ENCODE data around the gene TLCD3A. TPM values are rescaled to one million over a fixed set of nuclear protein-coding genes. Genes with fewer than 3 reads are reported as not detected.
A peak's percentile ranks its signal among the peaks of the same experiment; 100 is the strongest.

TLCD3A gene
- total RNA-seq, 1 donor from 2014 or later, result 10.2 TPM

DNA sequence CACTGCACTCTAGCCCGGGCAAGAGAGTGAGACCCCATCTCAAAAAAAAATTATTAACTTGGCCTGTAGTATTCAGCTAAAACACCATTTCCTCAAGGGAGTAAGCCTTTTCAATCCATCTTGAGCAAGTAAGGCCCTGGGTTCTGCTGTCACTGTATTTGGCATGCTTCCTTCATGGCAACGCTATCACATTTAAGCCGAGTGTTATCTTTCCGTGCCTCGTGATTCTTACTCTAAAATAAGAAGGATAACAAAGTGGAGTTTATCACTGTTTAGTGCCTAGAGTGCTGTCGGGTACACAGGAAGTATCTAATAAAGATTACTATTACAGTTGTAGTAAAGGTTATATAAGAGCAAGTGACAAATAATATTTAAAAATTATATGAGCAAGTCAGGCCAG, 26.5 kb upstream of the TLCD3A start:
- DNase-seq (ENCODE audit: low read depth), result no peak

DNA sequence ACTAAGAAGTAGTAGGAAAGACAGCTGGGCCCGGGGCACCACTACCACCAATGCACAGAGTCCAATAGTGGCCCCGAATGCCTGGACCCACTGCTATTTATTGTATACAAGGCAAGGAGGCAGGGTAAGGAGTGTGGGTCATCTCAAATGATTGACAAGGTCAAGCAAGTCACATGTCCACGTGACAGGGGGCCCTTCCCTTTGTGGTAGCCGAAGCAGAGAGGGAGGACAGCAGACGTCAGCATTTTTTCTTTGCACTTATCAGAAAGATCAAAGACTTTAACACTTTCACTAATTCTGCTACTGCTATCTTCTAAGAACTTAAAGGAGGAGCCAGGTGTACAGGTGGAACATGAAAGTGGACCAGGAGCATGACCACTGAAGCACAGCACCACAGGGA, 24.3 kb upstream of the TLCD3A start:
- no peak for DNase-seq (ENCODE audit: low read depth)

DNA sequence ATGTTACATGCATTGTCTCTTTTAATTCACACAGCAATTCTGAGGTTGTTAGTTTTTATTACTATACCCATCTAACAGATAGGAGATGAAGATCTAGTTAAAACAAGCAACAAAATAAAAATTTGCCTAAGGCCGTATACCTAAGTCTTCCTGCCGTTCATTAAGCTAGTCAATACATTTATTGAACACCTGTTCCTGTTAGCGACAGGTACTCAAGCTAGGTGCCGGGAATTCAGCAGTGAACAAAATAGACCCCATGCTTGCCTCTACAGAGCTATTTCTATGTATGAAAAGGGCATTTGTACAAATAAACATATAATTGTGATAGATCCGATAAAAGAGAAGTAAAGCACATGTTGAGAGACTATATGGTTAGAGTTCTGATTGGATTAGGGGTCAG, 14.3 kb upstream of the TLCD3A start:
- no peak for DNase-seq (ENCODE audit: low read depth)

DNA sequence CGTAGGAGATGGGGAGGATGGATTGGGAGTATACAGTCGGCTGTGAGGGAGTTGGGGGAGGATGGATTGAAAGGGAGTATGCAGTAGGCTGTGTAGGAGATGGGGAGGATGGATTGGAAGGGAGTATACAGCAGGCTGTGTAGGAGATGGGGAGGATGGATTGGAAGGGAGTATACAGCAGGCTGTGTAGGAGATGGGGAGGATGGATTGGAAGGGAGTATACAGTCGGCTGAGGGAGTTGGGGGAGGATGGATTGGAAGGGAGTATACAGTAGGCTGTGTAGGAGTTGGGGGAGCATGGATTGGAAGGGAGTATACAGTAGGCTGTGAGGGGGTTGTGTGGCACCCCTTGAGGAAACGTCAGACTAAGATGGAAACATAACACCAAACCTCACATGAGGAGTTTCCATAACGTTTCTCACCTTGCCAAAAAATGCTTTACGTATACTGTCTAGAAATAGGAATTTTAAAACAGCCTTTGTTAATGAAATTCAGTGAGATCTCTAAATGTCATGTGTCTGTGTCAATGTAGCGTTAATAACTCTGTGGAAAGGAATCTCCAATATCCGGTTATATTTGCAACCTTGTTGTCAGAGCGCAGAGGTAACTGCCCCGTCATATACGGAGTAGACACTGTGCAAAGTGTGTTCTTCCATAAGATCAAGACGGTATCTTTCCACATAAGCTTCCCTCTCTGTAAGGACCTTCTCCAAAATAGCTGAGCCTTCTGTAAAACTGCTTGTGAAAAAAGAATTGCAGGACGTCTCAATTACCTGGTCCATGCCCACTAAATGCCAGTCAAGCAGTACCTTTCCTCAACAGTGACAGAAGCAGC, 11.5 kb upstream of the TLCD3A start:
- no peak for DNase-seq (ENCODE audit: low read depth)

DNA sequence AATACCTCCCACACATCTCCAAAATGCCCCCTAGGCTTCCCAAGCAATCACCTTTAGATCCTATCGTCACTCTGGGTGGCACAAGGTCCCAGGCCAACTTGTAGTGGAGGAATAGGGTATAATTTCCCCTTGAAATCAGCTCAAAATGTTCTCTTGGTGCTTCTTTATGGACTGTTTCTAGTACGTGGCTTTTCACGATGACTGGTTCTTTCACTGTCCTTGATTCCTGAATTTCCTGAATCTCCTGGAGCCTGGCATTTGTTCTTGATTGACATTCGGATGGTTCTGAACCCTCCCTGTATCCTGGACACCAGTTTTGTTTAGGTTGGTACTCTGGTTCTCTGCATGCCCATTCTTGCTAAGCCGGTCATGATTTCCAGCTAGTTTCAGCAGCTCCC, 10.9 kb upstream of the TLCD3A start:
- DNase-seq (ENCODE audit: low read depth), result no peak

DNA sequence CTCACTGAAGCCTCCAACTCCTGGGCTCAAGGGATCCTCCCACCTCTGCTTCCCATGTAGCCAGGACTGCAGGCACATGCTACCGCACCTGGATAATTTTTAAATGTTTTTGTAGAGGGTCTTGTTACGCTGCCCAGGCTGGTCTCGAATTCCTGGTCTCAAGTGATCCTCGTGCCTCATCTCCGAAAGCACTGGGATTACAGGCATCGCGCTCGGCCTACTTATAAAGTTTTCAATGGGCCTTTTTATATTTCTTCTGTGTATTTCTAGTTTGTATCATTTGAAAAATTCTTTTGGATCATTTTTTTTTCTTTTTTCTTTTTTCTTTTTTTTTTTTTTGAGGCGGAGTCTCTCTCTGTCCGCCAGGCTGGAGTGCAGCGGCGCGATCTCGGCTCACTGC, 7.3 kb upstream of the TLCD3A start:
- no peak for DNase-seq (ENCODE audit: low read depth)

DNA sequence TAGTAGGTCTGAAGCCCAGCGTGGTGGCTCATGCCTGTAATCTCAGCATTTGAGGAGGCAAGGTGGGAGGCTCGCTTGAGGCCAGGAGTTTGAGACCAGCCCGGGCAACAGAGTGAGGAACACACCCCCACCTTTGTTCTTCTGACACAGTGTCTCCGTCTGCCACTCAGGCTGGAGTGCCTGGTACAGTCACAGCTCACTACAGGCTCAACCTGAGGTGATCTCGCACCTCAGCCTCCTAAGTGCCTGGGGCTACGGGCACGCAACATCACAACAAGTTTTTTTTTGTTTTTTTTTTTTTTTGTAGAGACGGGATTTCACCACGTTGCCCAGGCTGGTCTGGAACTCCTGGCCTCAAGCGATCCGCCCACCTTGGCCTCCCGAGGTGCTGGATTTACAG, 6.7 kb upstream of the TLCD3A start:
- no peak for DNase-seq (ENCODE audit: low read depth)

DNA sequence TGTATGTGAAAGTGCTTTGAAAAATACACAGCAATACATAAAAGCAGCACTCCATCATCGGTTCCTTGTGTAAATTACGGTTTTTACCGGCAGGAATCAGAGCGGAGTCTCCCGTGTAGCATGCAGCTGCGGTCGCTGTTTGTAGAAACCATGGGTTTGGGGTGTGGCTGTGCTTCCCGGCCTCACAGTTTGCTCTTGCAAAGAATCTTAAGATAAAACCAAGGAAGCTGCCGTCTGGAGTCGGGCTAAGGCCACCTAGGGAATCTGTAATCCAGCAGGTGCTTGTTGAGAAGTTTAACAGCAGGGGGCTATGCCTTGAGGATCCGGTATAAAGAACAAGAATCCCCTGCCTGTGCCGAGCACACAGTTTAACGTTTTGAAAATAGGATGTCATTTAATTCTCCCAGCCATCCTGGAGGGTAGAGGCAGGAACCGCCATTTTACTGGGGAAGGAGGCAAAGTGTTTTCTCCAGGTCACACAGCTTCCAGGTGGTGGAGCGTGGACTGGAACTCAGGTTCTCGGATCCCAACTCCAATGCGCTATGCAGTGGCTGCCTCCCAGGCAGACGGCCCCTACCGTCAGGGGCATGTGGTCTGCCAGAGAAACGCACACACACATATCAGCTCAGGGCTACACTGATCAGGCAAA, 6.0 kb upstream of the TLCD3A start:
- DNase-seq (ENCODE audit: low read depth), result no peak

DNA sequence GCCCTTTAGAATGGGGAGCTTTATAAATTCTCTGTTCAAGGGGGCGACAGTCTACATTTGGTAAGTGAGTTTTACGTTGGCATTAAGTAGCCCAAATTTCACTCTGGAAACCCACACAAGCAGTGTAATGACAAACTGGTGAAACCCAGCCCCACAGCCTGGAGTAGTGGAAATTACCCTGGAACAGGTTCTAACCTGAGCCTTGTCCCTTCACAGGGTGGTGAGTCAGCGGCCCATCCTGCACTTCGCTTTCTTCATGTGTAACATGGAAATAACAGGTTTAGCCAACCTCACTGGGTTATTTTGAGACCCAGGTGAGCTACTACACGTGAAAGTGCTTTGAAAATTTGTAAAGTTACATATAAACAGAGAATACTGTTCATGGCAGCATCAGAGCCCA, 3.5 kb upstream of the TLCD3A start:
- DNase-seq (ENCODE audit: low read depth), result no peak

DNA sequence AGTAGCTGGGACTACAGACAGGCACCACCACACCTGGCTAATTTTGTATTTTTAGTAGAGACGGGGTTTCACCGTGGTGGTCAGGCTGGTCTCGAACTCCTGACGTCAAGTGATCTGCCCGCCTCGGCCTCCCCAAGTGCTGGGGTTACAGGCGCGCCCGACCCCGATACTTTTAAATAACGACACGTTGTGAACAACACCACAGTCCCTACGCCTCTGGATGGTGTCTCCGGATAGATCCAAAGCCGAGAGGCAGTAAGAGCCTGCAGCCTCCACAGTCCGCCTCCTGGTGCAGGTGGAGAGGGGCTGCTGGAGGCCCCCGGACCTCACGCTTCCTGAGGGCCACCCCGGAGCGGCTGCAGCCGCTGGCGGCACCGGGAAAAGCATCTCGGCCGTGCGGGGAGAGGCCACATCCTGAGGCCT, 741 bp upstream of the TLCD3A start:
- DNase-seq (ENCODE audit: low read depth), result no peak

DNA sequence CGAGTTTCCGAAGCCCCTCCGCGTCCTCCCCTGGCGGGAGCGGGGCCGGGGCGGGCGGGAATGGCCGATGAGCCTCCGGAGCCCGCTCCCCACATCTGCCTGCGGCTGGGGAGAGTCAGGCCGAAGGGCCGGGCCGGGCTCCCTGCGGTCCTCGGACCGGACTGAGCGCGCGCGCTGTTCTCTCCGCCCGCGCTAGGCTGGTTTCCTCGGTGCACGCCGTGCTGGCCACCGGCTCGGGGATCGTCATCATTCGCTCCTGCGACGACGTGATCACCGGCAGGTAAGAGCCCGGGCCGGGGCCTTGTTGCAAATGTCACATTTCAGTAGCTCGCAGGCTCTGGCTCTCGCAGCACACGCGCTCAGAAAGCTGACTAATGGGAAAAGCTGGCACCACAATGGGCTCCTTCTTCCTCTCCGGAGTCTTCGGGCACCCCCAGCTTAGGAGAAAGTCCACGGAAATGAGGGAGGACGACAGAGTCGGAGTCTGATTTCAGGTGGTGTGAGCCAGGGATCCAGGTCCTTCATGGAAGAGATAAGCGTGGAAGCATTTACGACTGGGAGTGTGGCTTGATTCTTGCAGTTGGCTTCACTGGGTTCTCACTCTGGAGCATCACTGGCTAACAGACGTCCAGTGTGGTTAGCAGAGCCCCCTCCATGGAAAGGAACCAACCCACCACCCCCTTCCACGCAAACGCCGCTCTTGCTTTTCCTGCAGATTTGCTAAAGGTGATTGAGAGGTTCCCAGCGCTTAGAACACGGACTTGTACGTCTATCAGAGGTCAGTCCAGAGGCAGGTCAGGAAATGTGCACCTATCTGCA, 715 bp downstream of the TLCD3A start:
- DNase-seq (ENCODE audit: low read depth), result peak; percentile 32

DNA sequence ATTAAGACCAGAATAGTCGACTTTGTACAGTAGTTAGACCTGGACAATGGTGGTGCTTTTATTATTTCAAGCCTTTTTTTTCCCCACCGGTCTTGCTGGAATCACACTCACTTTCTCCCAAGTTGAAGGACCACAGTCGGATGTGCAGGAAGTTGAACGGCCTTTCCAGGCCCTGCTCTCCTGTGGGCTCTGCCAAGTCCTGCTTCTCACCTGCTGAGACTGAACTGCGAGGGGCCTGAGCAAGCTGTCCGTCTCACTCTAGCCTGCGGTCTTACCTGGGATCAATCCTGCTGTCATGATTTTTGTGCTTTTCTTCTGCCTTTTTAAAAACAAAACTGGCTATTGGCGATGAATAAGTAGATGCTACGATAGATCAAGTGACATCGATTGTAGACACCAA, 1.3 kb downstream of the TLCD3A start:
- DNase-seq (ENCODE audit: low read depth), result no peak

DNA sequence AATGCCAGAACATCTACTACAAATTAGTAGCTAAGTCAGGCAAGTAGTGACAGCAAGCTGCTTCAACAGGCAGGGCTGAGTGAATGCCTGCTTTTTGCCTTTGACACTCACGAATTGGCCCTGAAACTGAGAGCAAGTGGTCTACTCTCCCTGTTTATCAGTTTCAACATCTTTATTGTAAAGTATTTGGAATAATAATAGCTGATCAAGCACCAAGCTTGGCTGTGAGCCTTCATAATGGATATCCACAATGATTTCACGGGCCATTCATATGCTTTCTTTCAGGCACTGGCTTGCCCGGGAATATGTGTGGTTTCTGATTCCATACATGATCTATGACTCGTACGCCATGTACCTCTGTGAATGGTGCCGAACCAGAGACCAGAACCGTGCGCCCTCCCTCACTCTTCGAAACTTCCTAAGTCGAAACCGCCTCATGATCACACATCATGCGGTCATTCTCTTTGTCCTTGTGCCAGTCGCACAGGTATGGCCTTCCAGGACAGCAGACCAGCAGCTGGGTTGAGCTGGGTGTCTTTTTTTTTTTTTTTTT, 5.2 kb downstream of the TLCD3A start:
- no peak for DNase-seq (ENCODE audit: low read depth)

DNA sequence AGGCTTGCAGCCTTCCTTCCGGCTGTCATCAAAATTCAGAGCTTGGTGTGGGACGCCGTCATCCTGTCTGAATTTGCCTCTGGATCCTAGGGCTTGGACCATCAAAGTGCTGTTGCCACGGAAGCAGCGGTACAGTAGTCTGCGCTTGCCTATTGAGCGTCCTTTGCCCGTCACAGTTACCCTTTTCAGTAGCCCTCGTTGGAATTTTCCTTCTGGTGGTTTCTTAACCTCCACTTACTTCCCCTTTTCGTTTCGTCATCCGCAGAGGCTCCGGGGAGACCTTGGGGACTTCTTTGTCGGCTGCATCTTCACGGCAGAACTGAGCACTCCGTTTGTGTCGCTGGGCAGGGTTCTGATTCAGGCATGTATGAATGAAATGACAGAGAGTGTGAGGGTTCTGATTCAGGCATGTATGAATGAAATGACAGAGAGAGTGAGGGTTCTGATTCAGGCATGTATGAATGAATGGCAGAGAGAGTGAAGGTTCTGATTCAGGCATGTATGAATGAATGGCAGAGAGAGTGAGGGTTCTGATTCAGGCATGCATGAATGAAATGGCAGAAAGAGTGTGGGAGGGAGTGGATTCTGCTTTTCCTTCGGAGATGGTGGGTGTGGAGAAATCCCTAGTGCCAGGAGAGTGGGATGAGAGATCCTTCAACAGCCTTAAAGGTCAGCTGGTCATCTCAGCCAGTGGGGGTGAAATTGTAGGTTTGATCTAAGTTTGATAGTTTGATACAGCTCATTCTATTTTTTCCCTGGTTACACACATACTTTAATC, 8.0 kb downstream of the TLCD3A start:
- DNase-seq (ENCODE audit: low read depth), result no peak

DNA sequence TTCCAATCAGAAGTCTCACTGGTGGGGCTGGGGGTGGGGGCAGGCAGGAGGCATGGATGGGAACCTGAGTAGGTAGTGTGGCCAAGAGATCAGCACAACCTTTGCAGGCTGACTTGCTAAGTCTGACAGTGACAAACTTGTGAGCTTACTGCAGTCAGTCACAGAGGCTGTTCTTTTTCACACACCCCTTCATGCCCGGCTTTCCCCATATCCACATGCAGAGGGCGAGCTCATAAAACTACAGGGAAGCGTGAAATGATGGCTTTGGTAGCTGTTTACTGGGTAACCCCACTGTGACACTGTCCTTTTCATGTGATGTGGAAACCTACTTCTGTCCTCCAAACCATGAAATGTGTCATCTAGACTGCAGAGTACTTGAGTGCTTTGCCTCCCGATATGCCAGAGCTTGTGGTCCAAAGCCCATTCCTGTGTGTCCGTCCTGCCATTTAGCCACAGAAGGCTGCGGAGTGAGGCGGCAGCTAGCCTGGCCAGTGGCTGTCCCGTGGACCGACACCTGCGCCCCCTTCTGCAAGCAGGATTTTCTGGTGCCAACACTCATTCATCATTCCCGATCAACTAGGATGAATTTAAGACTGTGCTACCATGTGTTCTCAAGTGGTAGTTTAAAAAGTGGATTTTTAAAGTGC, 9.9 kb downstream of the TLCD3A start:
- DNase-seq (ENCODE audit: low read depth), result no peak

DNA sequence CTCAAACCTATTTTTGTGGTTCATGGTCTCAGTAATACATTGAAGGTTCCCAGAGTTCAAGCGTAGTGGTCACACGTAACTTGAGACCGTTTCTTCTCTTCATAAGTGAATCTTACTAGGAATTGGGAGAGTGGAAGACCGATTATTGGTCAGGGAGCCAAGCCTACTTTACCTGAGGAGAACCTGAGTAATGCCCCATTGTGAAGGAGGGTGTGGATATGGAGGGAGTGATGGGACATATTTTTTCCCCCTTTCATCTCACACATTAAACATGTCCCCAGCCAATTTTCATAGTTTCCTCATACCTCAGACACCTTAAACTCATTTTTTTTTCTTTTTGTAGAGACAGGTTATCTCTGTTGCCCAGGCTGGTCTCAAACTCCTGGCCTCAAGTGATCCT, 10.7 kb downstream of the TLCD3A start:
- DNase-seq (ENCODE audit: low read depth), result no peak

DNA sequence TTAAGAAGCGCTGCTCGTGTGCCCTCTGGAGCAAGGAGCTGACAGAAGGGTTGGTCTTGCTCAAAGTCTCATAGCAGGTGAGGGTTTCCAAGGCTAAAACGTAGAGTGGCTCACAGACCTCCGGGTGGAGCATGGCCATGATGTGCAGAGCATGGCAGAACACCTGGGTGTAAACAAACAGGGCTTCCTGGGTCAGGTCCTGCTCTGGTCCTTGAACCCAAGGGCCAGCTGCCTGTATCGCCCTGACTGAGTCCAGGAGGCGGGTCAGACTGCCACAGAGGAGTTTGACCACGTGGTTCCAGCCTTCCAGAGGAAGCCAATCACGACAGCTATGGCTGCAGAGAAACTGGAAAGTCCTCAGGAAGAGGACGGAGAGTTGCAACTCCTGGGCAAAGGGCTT, 12.5 kb downstream of the TLCD3A start:
- DNase-seq (ENCODE audit: low read depth), result no peak

DNA sequence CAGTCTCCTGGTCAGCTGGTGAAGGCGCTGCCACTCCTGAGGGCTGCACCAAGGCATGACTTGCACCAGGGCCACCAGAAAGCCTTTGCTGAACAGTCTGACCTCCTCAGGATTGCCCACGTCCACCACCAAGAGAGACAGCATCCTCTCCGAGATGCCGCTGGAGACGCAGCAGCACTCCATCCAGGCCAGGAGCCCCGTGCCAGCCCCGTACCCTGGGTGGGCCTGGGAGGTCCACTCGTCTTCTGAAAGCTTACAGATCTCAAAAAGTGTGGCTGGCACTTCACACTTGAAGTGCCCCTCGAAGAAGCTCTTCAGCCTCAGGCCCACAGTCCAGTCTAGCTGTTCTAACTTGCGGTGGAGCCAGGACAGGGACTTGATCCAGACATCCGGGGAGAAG, 13.0 kb downstream of the TLCD3A start:
- DNase-seq (ENCODE audit: low read depth), result no peak

DNA sequence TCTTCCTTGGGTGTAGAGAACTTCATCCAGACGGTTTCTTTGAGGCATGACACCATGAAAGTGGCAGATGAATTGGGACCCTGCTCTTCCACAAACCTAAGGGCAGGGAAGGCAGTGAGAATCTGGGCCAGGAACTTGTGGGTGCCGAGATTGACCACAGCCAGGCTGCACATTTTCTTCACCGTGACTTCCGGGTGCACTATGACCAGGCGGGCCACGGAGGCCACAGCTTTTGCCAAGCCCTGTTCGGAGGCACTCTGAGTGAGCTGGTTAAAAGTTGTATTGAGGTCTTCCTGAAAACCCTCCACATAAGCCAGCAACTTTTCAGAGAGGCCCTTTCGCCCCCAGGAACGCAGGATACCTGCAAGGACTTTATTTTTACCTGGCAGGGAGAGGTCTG, 13.8 kb downstream of the TLCD3A start:
- no peak for DNase-seq (ENCODE audit: low read depth)

DNA sequence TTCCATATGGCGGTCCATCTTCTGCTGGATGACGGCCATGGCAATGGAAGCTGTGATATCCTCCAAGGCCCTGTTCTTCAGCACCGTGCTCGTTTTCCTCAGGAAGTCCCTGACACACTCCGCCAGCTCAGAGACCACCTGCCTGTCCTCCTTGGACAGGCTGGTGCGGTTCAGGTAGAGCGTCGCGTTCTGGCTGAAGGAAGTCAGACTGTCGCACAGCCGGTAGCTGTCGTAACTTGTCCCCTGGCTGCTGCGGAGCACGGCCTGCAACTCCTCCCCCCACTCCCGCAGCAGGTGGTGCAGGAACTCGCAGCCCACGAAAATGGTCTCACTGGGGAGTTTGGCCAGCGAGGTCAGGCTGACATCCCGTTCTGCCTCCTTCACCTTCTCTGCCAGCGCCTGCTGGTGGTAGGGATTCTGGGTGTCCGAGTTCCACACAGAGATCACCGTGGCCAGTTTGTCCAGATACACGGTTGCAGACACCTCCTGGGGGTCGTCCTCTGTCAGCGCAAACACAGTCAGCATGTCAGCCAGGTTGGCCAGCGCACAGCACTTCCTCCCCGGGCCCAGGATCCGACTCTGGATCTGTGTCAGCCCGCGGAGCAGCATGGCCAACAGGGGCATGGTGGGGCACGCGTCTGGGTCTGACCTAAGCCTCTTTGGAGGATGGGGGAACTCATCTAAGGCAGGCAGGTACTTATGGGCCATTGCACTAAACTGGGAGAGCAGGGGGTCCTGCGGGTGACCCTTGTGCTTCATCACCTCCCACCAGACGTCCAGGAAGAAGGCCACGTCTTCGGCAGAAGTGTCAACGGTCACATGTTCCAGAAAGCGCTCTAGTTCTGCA, 14.6 kb downstream of the TLCD3A start:
- no peak for DNase-seq (ENCODE audit: low read depth)
